Loucy (cell line): ENCODE results near the gene MRPS18B.

Experiments
- H2AFZ ChIP-seq: fragments of 200-600 bp; sonication (generic); 2 replicates; pipeline ENCODE4 v1.6.0; 2016; ENCODE audit warnings: antibody characterized with exemption, mild to moderate bottlenecking, low read length, moderate library complexity
- H3F3A ChIP-seq: fragments of 200-600 bp; 2 replicates; pipeline ENCODE4 v1.6.0; 2016; ENCODE audit warnings: antibody characterized with exemption, low read depth, mild to moderate bottlenecking
- H3K27me3 ChIP-seq: fragments of 200-600 bp; sonication (generic); 2 replicates; pipeline ENCODE4 v1.6.1; 2014; ENCODE audit warnings: low read length, mild to moderate bottlenecking; ENCODE audit not compliant: insufficient read depth, poor library complexity, severe bottlenecking
- H3K36me3 ChIP-seq: fragments of 200-600 bp; sonication (generic); 2 replicates; pipeline ENCODE4 v1.6.1; 2016; ENCODE audit warnings: low read length; ENCODE audit not compliant: insufficient read depth
- H3K4me1 ChIP-seq: fragments of 200-600 bp; sonication (generic); 2 replicates; pipeline ENCODE4 v1.5.1; 2014; ENCODE audit warnings: low read length, mild to moderate bottlenecking; ENCODE audit not compliant: insufficient read depth, poor library complexity, severe bottlenecking
- H3K4me2 ChIP-seq: fragments of 200-600 bp; sonication (generic); 2 replicates; pipeline ENCODE4 v1.6.0; 2014; ENCODE audit warnings: antibody characterized with exemption, low read length, low read depth, mild to moderate bottlenecking; ENCODE audit not compliant: poor library complexity, severe bottlenecking
- H3K4me3 ChIP-seq: fragments of 200-600 bp; sonication (generic); 2 replicates; pipeline ENCODE4 v1.5.1; 2014; ENCODE audit warnings: low read length, mild to moderate bottlenecking, mixed read lengths; ENCODE audit not compliant: poor library complexity, severe bottlenecking
- H3K79me2 ChIP-seq: fragments of 200-600 bp; sonication (generic); 2 replicates; pipeline ENCODE4 v1.6.1; 2014; ENCODE audit warnings: low read length; ENCODE audit not compliant: insufficient read depth
- H3K9ac ChIP-seq: fragments of 200-600 bp; sonication (generic); 2 replicates; pipeline ENCODE4 v1.6.0; 2014; ENCODE audit warnings: mild to moderate bottlenecking, low read depth, low read length, moderate library complexity; ENCODE audit not compliant: poor library complexity, severe bottlenecking
- H3K9me2 ChIP-seq: fragments of 200-600 bp; sonication (generic); replicated peaks from 2 replicates; pipeline ENCODE4 v1.6.1; 2016; ENCODE audit warnings: low read depth, low read length, mixed read lengths
- H3K9me3 ChIP-seq: fragments of 200-600 bp; sonication (generic); 2 replicates; pipeline ENCODE4 v1.6.1; 2014; ENCODE audit warnings: mild to moderate bottlenecking, antibody characterized with exemption, low read length, low read depth; ENCODE audit not compliant: insufficient read depth
- H4K20me1 ChIP-seq: fragments of 200-600 bp; sonication (generic); 2 replicates; pipeline ENCODE4 v1.6.0; 2014; ENCODE audit warnings: antibody characterized with exemption, low read length, mild to moderate bottlenecking; ENCODE audit not compliant: insufficient read depth, poor library complexity, severe bottlenecking
- CTCF ChIP-seq: fragments of 200-600 bp; sonication (generic); conservative IDR thresholded peaks from 2 replicates; pipeline ENCODE4 v1.5.1; 2014; ENCODE audit warnings: mild to moderate bottlenecking, antibody characterized with exemption, low read length
- EZH2phosphoT487 ChIP-seq: fragments of 200-600 bp; IDR thresholded peaks from 2 replicates; pipeline ENCODE4 v1.6.1; 2018; ENCODE audit warnings: antibody characterized with exemption, mild to moderate bottlenecking, moderate library complexity, borderline replicate concordance

MRPS18B gene

GRCh38 chr6:30583921-30584320 is 33.7 kb upstream of the MRPS18B start:
- Histone ChIP-seq H3F3A (no peaks in the 10 kb centered on the region), H3K4me2 (no peak overlapping the region), H4K20me1 (no peaks in the 10 kb centered on the region), H3K9ac (no peak overlapping the region), H3K9me2 (no peaks in the 10 kb centered on the region), H3K4me3 (no peak overlapping the region), H2AFZ (no peak overlapping the region), H3K27me3 (no peaks in the 10 kb centered on the region), H3K36me3 (peaks cover 87% of the 10 kb centered on the region; the same call in 1 of the 2 replicates), H3K4me1 (no peaks in the 10 kb centered on the region), H3K79me2 (no peaks in the 10 kb centered on the region), H3K9me3 (no peaks in the 10 kb centered on the region)
- TF ChIP-seq EZH2phosphoT487 (no peak), CTCF (no peak)

DNA sequence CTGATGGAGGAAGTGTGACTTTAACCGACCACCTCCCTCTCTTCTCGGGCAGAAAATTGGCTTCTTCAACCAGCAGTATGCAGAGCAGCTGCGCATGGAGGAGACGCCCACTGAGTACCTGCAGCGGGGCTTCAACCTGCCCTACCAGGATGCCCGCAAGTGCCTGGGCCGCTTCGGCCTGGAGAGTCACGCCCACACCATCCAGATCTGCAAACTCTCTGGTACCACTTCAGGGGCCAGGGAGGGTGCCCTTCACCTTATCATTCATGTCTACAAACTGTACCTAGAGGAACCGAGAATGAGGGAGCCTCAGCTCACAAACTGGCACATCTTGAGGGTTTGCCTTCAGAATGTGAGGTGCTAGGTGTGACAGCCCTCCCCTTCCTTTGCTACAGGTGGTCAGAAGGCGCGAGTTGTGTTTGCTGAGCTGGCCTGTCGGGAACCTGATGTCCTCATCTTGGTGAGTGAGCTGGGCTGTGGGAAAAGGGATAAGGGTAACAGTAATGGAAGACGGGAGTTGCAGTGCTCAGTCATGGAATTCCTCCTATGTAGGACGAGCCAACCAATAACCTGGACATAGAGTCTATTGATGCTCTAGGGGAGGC is 27.8 kb upstream of the MRPS18B start:
- TF ChIP-seq EZH2phosphoT487 = no peak
- no peak for TF ChIP-seq CTCF
- peaks cover 4% of the 10 kb centered on the region; the same call in 1 of the 2 replicates for H3K79me2 ChIP-seq
- peaks cover 13% of the 10 kb centered on the region for H4K20me1 ChIP-seq
- no peaks in the 10 kb centered on the region for H3F3A ChIP-seq
- H3K36me3 ChIP-seq = peaks cover 72% of the 10 kb centered on the region; the same call in 1 of the 2 replicates
- H3K9me3 ChIP-seq = no peaks in the 10 kb centered on the region
- no peak overlapping the region for H2AFZ ChIP-seq
- H3K4me2 ChIP-seq = no peak overlapping the region
- no peak overlapping the region for H3K4me3 ChIP-seq
- H3K9ac ChIP-seq = no peak overlapping the region
- no peaks in the 10 kb centered on the region for H3K27me3 ChIP-seq
- H3K4me1 ChIP-seq = no peaks in the 10 kb centered on the region
- H3K9me2 ChIP-seq = no peaks in the 10 kb centered on the region

DNA sequence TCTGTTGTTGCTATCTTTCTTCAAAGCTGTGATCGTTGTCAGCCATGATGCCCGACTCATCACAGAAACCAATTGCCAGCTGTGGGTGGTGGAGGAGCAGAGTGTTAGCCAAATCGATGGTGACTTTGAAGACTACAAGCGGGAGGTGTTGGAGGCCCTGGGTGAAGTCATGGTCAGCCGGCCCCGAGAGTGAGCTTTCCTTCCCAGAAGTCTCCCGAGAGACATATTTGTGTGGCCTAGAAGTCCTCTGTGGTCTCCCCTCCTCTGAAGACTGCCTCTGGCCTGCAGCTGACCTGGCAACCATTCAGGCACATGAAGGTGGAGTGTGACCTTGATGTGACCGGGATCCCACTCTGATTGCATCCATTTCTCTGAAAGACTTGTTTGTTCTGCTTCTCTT is 27.1 kb upstream of the MRPS18B start:
- Histone ChIP-seq H3K79me2 (peaks cover 4% of the 10 kb centered on the region; the same call in 1 of the 2 replicates), H3K27me3 (no peaks in the 10 kb centered on the region), H3K4me1 (no peaks in the 10 kb centered on the region), H3K4me2 (no peak overlapping the region), H3K36me3 (peaks cover 66% of the 10 kb centered on the region; the same call in 1 of the 2 replicates), H3K9me3 (no peaks in the 10 kb centered on the region), H3K9ac (no peak overlapping the region), H3K4me3 (no peak overlapping the region), H2AFZ (no peak overlapping the region), H3F3A (no peaks in the 10 kb centered on the region), H4K20me1 (peaks cover 13% of the 10 kb centered on the region), H3K9me2 (no peaks in the 10 kb centered on the region)
- TF ChIP-seq EZH2phosphoT487 = no peak
- TF ChIP-seq CTCF = no peak
